A549 (cell line): ENCODE data around the gene ABCB1.

Experiments used
- CBX8 ChIP-seq: fragments of 200-600 bp; sonication (generic); IDR thresholded peaks from 2 replicates; pipeline ENCODE4 v1.6.1; 2016
- CHD2 ChIP-seq: fragments of 150-350 bp; IDR thresholded peaks from 2 replicates; pipeline ENCODE4 v1.6.1; 2014; ENCODE audit warnings: low read length; ENCODE audit not compliant: partially characterized antibody
- KDM5A ChIP-seq: fragments of 200-600 bp; sonication (generic); IDR thresholded peaks from 2 replicates; pipeline ENCODE4 v1.6.1; 2016; ENCODE audit warnings: antibody characterized with exemption, mild to moderate bottlenecking
- MAFK ChIP-seq: fragments of 450-650 bp; IDR thresholded peaks from 2 replicates; pipeline ENCODE4 v1.6.1; 2014; ENCODE audit not compliant: partially characterized antibody
- TF ChIP-seq, protein P1 (sequence below): fragments of >200 bp; sonication (Bioruptor Twin); formaldehyde crosslinking; IDR thresholded peaks from 3 replicates; pipeline ENCODE4 v1.5.1; 2016

GRCh38 chr7:87608431-87608830, 7.7 kb upstream of the ABCB1 start:
- TF ChIP-seq CBX8 (no peak), KDM5A (no peak), MAFK (no peak), CHD2 (no peak)
- TF ChIP-seq, protein P1, sequence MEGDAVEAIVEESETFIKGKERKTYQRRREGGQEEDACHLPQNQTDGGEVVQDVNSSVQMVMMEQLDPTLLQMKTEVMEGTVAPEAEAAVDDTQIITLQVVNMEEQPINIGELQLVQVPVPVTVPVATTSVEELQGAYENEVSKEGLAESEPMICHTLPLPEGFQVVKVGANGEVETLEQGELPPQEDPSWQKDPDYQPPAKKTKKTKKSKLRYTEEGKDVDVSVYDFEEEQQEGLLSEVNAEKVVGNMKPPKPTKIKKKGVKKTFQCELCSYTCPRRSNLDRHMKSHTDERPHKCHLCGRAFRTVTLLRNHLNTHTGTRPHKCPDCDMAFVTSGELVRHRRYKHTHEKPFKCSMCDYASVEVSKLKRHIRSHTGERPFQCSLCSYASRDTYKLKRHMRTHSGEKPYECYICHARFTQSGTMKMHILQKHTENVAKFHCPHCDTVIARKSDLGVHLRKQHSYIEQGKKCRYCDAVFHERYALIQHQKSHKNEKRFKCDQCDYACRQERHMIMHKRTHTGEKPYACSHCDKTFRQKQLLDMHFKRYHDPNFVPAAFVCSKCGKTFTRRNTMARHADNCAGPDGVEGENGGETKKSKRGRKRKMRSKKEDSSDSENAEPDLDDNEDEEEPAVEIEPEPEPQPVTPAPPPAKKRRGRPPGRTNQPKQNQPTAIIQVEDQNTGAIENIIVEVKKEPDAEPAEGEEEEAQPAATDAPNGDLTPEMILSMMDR = no peak
